GM19193 (cell line): ENCODE data around the gene MIEF1.
A peak's percentile ranks its signal among the peaks of the same experiment; 100 is the strongest.

Experiments used
- POLR2A ChIP-seq: IDR thresholded peaks from 4 replicates; pipeline ENCODE4 v1.6.1; 2011; ENCODE audit not compliant: insufficient read depth, insufficient read length; ENCODE audit errors: extremely low read depth

Gene MIEF1

GRCh38 chr22:39502109-39502788, at the start of gene MIEF1:
TSS of gene MIEF1 (plus strand) at chr22:39502290. CDS start at chr22:39511295, 9,005 bp downstream.
- peak; percentile 76 for TF ChIP-seq POLR2A

- no peak for TF ChIP-seq POLR2A
Measured at GRCh38 chr22:39452740-39453040, 49.4 kb upstream of the MIEF1 start.

GRCh38 chr22:39453765-39454378, 48.2 kb upstream of the MIEF1 start:
- no peak for TF ChIP-seq POLR2A

GRCh38 chr22:39454385-39454871, 47.7 kb upstream of the MIEF1 start:
- TF ChIP-seq POLR2A = no peak

- no peak for TF ChIP-seq POLR2A
Measured at GRCh38 chr22:39456522-39457197, 45.4 kb upstream of the MIEF1 start, which contains the start of gene MGAT3. TSS of gene MGAT3 (plus strand) at chr22:39457012. CDS start at chr22:39487348, 30,336 bp downstream.

- TF ChIP-seq POLR2A = no peak
Measured at GRCh38 chr22:39457198-39457555, 44.9 kb upstream of the MIEF1 start.

- no peak for TF ChIP-seq POLR2A
Measured at GRCh38 chr22:39457556-39458443, 44.3 kb upstream of the MIEF1 start.

GRCh38 chr22:39458444-39459083, 43.5 kb upstream of the MIEF1 start:
- TF ChIP-seq POLR2A = no peak

GRCh38 chr22:39459681-39460080, 42.4 kb upstream of the MIEF1 start:
- TF ChIP-seq POLR2A = no peak

- no peak for TF ChIP-seq POLR2A
Measured at GRCh38 chr22:39462443-39463221, 39.5 kb upstream of the MIEF1 start.

- TF ChIP-seq POLR2A = no peak
Measured at GRCh38 chr22:39463277-39463676, 38.8 kb upstream of the MIEF1 start.

GRCh38 chr22:39463931-39464390, 38.1 kb upstream of the MIEF1 start:
- no peak for TF ChIP-seq POLR2A

- TF ChIP-seq POLR2A = no peak
Measured at GRCh38 chr22:39466228-39467006, 35.7 kb upstream of the MIEF1 start.
